GM23338 (cell line): ENCODE measurements around the gene GTSE1.

Source experiments
- EZH2 ChIP-seq: fragments of 200-600 bp; sonication (generic); IDR thresholded peaks from one replicate; pipeline ENCODE4 v1.8.0; 2017; ENCODE audit warnings: antibody characterized with exemption, mild to moderate bottlenecking, low read depth; ENCODE audit not compliant: unreplicated experiment
- EZH2phosphoT487 ChIP-seq: fragments of 200-600 bp; sonication (generic); IDR thresholded peaks from one replicate; pipeline ENCODE4 v1.8.1; 2018; ENCODE audit warnings: antibody characterized with exemption; ENCODE audit not compliant: unreplicated experiment
- JUNB ChIP-seq: IDR thresholded peaks from one replicate; pipeline ENCODE4 v1.6.1; 2016; ENCODE audit warnings: antibody characterized with exemption; ENCODE audit not compliant: unreplicated experiment
- NANOG ChIP-seq: IDR thresholded peaks from 2 replicates; pipeline ENCODE4 v1.6.1; 2016; ENCODE audit warnings: antibody characterized with exemption, borderline replicate concordance
- POLR2AphosphoS5 ChIP-seq: IDR thresholded peaks from 2 replicates; pipeline ENCODE4 v1.6.1; 2016; ENCODE audit warnings: antibody characterized with exemption, low read depth
- ZNF114 ChIP-seq: fragments of 250-450 bp; sonication (Bioruptor Pico); IDR thresholded peaks from 2 replicates; pipeline ENCODE4 v1.5.0; 2020; ENCODE audit warnings: mild to moderate bottlenecking, moderate library complexity
- TF ChIP-seq, protein P1 (sequence below), 2 experiments: fragments of 200-600 bp in 1 of 2; sonication (generic) in 1 of 2; conservative IDR thresholded peaks; 2 replicates each; pipeline versions ENCODE4 v1.5.1 to v1.6.1; 2016 to 2017; ENCODE audit warnings: antibody characterized with exemption in 2 of 2, low read depth in 2 of 2, mild to moderate bottlenecking in 2 of 2, moderate library complexity in 1 of 2
- TF ChIP-seq, protein P2 (sequence below): fragments of 250-450 bp; sonication (Bioruptor Pico); IDR thresholded peaks from 2 replicates; pipeline ENCODE4 v1.5.0; 2020; ENCODE audit warnings: mild to moderate bottlenecking, moderate library complexity
- TF ChIP-seq, protein P3 (sequence below): IDR thresholded peaks from one replicate; pipeline ENCODE4 v1.6.1; 2018; ENCODE audit warnings: antibody characterized with exemption; ENCODE audit not compliant: unreplicated experiment

DNA sequence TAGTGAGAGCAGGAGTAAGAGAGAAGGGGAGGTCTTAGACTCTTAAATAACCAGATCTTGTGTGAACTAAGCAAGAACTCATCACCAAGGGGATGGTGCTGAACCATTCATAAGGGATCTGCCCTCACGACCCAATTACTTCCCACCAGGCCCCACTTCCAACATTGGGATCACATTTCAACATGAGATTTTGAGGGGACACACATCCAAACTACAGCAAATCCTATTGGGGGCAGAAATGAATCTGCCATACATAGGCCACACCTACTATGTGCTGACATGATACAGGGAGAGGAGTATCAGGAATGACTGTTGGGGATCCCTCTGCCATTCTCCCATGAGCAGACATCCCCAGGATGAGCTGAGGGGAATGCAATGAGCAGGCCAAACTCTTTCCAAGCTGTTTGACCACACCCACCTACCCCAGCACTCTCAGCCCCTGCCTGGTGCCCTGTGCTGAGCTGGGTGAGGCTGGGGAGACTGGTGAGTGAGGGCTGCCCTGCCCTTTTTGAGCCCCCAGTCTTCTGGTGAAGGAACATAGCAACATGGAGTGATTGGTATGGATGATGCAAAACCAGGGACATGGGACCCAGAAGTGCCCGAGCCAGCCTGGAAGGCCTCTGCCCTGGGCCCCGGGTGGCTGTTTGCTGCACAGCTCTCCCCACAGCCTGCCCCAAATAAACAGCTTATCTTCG is 1.2 kb upstream of the GTSE1 start:
- TF ChIP-seq, protein P1, sequence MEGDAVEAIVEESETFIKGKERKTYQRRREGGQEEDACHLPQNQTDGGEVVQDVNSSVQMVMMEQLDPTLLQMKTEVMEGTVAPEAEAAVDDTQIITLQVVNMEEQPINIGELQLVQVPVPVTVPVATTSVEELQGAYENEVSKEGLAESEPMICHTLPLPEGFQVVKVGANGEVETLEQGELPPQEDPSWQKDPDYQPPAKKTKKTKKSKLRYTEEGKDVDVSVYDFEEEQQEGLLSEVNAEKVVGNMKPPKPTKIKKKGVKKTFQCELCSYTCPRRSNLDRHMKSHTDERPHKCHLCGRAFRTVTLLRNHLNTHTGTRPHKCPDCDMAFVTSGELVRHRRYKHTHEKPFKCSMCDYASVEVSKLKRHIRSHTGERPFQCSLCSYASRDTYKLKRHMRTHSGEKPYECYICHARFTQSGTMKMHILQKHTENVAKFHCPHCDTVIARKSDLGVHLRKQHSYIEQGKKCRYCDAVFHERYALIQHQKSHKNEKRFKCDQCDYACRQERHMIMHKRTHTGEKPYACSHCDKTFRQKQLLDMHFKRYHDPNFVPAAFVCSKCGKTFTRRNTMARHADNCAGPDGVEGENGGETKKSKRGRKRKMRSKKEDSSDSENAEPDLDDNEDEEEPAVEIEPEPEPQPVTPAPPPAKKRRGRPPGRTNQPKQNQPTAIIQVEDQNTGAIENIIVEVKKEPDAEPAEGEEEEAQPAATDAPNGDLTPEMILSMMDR (conservative IDR thresholded peaks at IDR 0.05; ENCODE audit: low read depth in 2 of 2): no peak
- TF ChIP-seq, protein P2, sequence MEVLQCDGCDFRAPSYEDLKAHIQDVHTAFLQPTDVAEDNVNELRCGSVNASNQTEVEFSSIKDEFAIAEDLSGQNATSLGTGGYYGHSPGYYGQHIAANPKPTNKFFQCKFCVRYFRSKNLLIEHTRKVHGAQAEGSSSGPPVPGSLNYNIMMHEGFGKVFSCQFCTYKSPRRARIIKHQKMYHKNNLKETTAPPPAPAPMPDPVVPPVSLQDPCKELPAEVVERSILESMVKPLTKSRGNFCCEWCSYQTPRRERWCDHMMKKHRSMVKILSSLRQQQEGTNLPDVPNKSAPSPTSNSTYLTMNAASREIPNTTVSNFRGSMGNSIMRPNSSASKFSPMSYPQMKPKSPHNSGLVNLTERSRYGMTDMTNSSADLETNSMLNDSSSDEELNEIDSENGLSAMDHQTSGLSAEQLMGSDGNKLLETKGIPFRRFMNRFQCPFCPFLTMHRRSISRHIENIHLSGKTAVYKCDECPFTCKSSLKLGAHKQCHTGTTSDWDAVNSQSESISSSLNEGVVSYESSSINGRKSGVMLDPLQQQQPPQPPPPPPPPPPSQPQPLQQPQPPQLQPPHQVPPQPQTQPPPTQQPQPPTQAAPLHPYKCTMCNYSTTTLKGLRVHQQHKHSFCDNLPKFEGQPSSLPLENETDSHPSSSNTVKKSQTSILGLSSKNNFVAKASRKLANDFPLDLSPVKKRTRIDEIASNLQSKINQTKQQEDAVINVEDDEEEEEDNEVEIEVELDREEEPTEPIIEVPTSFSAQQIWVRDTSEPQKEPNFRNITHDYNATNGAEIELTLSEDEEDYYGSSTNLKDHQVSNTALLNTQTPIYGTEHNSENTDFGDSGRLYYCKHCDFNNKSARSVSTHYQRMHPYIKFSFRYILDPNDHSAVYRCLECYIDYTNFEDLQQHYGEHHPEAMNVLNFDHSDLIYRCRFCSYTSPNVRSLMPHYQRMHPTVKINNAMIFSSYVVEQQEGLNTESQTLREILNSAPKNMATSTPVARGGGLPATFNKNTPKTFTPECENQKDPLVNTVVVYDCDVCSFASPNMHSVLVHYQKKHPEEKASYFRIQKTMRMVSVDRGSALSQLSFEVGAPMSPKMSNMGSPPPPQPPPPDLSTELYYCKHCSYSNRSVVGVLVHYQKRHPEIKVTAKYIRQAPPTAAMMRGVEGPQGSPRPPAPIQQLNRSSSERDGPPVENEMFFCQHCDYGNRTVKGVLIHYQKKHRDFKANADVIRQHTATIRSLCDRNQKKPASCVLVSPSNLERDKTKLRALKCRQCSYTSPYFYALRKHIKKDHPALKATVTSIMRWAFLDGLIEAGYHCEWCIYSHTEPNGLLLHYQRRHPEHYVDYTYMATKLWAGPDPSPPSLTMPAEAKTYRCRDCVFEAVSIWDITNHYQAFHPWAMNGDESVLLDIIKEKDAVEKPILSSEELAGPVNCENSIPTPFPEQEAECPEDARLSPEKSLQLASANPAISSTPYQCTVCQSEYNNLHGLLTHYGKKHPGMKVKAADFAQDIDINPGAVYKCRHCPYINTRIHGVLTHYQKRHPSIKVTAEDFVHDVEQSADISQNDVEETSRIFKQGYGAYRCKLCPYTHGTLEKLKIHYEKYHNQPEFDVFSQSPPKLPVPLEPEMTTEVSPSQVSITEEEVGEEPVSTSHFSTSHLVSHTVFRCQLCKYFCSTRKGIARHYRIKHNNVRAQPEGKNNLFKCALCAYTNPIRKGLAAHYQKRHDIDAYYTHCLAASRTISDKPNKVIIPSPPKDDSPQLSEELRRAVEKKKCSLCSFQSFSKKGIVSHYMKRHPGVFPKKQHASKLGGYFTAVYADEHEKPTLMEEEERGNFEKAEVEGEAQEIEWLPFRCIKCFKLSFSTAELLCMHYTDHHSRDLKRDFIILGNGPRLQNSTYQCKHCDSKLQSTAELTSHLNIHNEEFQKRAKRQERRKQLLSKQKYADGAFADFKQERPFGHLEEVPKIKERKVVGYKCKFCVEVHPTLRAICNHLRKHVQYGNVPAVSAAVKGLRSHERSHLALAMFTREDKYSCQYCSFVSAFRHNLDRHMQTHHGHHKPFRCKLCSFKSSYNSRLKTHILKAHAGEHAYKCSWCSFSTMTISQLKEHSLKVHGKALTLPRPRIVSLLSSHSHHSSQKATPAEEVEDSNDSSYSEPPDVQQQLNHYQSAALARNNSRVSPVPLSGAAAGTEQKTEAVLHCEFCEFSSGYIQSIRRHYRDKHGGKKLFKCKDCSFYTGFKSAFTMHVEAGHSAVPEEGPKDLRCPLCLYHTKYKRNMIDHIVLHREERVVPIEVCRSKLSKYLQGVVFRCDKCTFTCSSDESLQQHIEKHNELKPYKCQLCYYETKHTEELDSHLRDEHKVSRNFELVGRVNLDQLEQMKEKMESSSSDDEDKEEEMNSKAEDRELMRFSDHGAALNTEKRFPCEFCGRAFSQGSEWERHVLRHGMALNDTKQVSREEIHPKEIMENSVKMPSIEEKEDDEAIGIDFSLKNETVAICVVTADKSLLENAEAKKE: no peak
- TF ChIP-seq EZH2 (no peak), POLR2AphosphoS5 (peak; percentile 22; the same call in 1 of the 2 replicates), NANOG (no peak), ZNF114 (CRISPR knock-in tag) (no peak), EZH2phosphoT487 (no peak), JUNB (no peak)
- TF ChIP-seq, protein P3, sequence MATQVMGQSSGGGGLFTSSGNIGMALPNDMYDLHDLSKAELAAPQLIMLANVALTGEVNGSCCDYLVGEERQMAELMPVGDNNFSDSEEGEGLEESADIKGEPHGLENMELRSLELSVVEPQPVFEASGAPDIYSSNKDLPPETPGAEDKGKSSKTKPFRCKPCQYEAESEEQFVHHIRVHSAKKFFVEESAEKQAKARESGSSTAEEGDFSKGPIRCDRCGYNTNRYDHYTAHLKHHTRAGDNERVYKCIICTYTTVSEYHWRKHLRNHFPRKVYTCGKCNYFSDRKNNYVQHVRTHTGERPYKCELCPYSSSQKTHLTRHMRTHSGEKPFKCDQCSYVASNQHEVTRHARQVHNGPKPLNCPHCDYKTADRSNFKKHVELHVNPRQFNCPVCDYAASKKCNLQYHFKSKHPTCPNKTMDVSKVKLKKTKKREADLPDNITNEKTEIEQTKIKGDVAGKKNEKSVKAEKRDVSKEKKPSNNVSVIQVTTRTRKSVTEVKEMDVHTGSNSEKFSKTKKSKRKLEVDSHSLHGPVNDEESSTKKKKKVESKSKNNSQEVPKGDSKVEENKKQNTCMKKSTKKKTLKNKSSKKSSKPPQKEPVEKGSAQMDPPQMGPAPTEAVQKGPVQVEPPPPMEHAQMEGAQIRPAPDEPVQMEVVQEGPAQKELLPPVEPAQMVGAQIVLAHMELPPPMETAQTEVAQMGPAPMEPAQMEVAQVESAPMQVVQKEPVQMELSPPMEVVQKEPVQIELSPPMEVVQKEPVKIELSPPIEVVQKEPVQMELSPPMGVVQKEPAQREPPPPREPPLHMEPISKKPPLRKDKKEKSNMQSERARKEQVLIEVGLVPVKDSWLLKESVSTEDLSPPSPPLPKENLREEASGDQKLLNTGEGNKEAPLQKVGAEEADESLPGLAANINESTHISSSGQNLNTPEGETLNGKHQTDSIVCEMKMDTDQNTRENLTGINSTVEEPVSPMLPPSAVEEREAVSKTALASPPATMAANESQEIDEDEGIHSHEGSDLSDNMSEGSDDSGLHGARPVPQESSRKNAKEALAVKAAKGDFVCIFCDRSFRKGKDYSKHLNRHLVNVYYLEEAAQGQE: no peak
